ENCODE data around the gene SPRYD3.

SPRYD3 gene

DNA sequence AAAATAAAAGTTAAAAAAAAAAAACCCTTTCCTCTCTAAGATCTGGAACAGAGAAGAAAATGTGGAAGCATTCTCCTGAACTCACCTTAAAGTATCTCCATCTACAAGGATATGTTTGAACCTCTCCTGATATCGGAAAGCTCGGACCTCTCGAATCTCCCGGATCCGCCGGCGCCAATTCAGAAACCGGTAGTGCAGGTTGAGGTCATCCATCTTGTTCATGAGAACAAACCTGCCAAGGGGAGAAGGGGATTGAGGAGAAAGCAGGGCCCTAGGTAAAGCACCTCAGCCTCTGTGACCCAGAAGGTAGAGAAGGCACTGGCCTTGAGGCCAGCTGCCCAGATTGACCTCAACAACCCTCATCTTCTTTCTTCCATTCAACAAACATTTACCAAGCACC, 2.2 kb downstream of the SPRYD3 start:
- no peak for DNase-seq

DNA sequence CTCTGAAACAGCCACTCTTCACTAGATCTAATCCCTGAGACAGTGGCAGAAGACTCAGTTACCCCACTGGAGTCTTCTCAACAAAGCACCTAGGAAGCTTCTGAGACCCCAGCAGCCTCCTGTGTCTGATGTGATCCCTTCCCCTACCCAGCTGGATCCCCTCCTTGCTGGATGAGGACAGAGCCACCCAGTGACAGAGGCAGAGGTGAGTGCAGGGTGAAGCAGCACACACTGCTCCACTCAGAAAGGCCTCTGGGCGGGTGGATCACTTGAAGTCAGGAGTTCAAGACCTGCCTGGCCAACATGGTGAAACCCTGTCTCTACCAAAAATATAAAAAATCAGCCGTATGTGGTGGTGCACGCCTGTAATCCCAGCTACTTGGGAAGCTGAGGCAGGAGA, 2.7 kb downstream of the SPRYD3 start:
- no peak for DNase-seq

DNA sequence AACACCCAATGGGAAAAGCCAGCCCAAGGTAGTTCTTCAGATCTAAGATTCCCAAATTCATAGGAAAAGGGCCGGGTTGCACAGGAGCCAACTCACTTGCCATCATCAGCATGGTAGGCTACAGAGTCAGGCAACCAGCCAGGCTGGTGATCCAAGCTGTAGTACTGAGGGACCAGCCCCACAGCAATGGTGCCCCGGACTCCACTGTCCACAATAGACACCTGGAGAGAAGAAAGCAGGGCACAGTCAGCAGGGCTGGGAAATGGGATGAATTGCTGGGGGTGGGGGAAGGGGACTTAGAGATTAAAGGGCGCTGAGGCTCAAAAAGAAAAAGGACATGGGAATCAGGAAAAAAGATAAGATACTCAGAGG, 4.2 kb downstream of the SPRYD3 start:
- no peak for DNase-seq

DNA sequence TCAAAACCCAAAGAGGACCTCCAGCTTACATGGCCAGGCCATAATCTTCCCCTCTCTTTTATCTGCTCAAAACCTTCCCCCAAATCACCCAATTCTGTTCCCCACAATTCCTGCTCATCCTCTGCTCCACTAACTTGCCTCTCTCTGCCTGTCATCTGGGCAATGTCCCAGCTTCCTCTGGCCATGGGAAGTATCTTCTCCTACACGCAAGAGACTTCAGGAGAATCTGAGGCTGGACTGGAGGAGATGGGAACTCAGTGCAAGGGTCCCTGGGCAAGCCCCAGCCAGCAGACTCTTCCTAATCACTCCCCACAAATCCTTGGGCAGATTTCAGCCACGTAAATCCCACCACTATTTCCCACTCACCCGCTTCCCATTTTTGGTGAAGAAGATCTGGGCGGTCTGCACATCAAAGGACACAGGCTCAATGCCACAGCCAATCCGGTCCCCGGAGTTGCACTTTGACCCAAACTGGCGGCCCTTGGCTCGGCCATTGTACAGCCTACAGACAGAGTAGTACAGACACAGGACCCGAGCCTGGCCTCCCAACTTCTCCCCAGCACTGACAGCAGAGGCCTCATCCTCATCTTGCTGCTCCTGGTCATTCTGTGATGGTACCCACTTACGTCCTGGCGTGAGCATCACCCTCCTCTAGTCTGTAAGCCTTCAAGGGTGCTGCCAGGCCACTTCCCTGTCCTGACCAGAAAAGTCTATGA, 4.7 kb downstream of the SPRYD3 start:
- DNase-seq = no peak

DNA sequence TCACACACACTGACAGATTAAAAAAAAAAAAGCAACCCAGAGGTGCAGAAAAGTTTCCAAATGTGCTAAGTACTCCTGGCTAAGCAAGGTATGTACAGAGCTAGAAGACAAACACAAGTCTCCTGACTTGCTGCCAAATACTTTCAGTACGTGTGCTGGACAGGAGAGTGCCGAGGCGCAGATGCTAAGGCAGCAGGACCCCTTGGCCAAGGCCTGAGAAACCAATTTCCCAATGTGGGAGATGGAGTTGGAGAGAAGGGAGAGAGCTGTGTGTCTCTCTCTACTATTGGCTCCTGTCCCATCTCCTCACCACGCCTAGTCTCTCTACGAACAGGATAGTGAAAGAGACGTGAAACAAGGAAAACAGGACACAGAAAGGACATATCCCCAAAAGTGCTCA, 5.3 kb downstream of the SPRYD3 start:
- no peak for DNase-seq

DNA sequence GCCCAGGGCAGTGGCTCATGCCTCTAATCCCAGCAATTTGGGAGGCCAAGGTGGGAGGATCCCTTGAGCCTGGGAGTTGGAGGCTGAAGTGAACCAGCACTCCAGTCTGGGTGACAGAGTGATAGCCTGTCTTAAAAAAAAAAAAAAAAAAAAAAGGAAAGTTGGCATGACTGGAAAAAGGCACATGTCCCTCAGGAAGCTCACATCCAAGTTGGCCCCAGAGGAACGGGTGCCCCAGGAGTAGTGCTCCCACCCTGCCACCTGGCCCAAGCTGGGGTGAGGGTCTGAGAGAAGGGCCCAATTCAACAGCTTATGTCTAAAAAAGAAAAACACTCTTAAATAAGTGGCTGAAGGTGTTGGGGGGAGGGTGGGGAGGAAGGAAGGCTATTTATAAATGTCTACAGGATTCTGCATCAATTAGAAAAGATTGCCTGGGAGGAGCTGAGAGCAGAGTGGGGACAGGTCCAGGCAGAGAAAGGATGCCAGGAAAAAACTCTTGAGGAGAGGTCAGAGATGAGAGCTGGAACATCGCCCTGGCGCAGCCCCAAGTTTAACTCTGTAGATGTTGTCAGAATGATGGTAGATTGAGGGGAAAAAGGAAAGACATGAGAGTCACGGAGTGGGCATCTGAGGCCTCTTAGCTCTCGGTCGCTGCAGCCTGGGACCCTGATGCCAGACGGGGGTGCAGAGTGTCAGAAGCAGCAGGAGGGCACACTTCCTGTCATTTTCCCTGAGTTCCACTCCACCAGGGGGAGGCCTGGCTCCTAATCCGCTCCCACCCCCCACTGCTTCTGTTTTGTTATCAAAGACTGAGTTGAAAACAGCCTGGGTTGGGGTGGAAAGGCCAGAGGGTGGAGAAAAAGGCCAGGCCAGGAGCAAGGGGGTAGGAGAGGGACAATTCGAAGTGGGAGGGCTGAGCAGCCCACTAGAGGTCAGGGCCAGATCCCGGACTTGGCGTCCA, 7.3 kb downstream of the SPRYD3 start:
- no peak for DNase-seq

DNA sequence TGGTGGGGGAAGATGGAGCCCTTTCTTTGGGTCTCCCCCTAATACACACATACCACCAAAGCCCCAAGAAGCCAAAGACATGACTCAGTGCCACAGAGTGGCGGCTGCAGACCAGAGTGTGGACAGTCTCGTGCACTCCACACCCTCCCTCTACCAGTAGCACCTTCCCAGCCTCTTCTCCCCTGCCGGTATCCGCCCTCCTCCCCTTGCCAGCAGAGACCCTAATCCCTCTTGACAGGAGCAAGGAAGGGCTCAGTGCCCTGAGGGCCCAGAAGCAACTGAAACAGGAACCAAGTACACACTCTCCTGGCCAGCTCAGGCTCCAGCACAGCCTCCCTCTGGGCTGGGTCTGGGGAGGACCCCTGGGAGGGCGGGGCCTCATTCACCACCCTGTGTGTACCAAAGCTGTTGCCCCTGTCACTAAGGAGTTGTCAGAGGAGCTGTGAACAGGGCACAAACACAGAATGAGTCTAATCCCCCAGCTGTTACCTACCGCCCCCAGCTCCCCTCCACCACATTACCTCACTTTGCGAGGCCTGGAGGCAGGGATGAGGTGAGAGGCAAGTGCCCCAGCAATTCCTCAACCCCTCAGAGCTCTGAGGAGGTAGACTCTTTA, 8.2 kb downstream of the SPRYD3 start:
- no peak for DNase-seq

DNA sequence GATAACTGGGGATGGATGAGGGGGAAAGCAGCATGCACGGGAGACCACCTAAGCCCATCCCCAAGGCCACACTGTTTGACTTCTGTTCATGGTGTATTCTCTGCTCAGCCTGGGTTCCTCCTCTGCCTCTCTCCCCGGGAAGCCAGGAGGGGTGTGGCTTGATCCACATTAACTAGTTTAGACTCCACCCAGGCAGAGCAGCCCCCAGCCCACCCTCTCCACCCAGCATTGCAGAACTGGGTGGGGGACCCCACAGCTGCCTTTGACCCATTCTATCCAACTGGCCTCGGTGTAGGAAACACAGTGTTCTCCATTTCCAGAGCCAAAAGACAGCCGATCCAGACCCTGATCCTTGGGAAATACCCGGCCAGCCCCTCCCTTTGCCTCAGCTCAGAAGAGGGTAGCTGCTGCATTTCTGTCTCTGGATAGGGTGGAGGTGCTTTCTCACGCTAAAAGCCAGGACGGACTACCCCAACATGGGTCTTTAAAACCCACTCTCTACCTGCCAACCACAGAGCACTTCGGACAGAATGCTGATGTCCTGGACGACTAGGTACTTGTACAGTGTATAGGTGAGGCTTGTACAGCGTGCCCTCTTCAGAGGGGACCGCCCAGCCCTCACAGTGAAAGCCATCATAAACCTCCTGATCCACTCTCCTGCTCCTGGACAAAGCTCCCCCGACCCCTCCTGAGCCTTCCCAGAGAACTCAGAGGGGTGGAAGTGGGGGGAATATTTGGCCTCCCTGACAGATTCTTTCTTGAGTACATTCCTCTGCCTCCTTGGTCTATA, 9.4 kb downstream of the SPRYD3 start:
- DNase-seq = no peak

DNA sequence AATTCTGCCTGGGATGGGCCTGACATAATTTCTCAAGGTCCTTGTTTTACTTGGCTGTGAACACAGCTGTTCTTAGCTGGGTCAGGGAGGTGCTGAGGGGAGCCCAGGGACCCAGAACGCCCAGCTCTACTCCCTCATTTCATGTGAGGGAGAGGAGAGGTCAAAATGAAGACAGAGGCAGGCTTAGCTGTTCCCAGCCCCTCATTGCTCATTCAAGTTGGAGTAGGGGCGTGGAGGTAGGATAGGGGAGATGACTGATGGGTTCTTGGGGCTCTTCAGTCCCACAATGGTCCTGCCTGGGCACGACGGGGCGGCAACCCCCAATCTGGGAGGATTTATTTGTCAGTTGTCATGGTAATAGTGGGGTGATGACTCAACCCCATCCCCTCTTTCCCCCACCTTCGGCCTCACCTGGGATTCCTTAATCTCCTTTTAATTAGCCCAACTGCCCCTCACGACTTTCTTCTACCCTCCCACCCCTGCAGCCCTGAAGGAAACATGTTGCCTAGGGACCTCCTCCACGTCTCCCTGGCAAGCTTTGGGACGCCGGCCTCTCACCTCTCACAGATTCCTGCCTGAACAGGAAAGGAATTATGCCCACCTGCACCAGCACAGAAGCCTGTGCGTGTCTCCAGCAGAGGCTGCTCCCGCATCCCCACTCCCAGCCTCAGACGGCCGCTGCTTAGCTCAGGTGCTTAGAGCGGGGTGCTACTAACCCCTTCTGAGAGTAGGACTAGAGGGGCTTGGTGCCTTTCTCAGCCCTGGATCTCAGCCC, 10.2 kb downstream of the SPRYD3 start:
- DNase-seq = no peak

DNA sequence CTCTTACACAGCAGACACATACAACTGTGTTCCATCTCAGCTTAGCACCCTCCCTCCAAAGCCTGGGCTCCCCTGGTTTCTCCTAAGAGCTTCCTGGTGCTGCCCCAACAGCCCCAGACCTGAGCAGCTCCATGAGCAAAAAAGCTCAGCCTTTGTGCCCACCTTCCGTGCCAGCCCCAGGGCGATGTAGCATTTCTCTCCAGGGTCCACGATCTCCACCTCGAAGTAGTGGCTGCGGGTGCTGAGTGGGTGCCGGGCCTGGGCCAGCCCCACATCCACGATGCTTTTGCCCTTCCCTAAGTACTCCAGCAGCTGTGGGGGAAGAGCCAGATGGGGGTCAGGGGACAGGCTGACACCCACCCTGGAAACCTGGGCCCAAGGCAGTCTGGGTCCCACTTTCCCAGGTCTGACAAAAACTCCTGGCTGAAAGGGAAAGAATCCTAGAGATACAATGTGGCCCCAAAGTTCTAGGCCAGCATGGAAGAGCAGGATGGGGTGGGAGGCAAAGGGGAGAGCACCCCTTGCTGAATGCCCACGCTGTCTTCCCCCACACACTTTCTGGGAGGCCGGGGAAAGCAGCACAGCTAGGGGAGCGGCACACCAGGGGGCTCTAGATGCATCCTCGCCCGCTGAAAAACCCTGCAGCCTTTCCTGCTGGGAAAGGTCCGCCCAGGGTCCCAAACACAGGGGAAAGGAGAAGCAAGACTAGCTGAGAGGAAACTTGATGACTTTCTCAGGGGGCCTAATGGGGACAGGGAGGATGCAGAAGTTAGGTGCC, 11.0 kb downstream of the SPRYD3 start:
- no peak for DNase-seq

DNA sequence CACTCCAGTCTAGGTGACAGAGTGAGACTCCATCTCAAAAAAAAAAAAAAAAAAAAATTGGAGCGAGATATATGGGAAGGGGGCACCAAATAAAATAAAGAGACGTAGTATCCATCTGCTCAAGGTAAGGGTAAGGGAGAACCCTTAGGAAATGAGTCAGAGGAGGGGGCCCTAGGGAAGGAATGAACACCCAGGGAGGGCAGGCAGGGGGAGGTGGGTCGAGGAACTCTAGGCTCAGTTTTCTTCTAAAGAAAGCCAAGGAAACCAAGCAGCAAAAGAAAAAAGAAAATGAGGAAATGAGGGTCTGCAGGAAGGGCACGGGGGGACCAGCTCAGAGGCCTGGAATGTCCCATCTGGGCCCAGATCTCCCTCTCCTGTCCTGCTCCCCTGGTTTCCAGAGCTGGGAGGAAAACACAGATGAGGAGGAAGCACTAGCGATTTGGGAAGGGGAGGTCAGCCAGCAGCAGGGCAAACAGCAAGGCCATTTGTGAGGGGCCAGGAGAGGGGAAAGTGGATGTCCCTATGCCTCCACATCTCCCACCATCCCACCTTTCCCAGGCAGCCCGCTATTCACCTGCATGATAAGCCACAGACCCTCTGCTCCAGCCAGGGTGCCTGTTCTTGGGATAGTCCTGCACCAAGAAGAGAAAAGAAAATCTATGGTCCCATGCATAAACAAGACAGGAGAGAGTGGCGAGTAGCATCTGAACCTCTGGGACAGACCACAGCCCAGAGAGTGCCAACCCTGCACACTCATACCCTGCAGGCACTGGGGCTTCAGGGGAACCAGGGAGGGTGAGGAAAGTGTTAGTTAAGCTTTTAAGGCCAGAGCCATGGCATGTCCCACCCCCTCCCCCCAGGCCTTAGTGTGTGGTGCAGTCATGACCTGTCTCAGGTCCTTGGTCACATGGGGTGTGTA, 11.9 kb downstream of the SPRYD3 start:
- no peak for DNase-seq

DNA sequence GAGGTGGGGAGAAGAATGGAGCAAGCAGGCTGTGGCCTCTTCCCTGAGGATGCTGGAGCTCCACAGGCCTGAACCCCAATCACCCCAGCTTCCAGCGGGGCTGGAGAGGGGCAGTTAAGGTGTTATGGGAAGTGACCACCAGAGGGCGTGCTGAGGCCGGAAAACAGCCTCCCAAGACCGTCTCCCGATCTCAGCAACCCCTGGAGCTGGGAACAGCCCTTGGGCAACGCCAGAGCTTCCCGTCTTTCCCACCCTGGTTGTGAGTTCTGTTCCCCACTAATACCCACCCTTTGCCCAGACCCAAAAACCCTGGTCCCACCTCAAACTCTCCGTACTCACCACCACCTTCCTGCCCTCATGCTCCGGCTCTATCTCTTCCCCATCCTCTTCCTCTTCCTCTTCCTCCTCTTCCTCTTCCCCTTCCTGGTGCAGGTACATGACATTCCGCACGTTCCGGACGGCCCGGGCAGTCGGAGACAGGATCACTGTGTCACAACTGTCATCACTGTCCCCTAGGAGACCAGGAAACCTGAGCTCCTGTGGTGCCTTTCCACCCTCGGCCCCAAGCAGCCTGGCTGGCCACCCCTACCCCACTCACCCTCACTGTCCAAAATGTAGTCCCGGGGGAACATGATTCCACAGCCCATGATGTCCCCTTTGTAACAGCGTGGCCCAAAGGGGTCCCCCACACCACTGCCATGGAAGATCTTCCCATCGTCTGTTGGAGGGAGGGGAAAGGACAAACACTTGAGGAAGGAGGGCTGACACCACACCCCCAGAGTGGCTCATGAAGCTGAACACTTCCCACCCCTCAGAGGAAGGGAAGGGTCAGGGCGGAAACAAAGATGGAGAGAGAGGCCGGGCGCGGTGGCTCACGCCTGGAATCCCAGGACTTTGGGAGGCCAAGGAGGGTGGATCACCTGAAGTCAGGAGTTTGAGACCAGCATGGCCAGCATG, 12.9 kb downstream of the SPRYD3 start:
- DNase-seq = peak; percentile 79

DNA sequence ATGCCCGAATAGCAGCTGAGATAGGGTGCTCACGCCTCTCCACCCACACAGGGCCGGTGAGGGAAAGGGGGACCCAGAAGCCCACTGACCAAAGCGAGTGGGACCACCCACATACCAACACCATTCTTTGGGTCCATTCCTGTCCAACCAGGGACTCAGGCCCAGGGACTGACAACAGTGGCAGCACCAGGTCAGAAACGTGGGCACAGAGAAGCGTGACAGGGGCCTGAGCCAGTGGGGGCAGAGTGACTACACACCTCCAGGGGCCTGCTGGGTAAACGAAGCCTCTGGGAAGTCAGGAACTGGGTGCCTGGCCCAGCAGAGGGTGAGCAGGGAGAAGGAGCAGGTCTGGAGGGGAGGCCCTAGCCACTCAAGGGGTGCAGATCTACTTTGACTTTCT, 13.7 kb downstream of the SPRYD3 start:
- no peak for DNase-seq

DNA sequence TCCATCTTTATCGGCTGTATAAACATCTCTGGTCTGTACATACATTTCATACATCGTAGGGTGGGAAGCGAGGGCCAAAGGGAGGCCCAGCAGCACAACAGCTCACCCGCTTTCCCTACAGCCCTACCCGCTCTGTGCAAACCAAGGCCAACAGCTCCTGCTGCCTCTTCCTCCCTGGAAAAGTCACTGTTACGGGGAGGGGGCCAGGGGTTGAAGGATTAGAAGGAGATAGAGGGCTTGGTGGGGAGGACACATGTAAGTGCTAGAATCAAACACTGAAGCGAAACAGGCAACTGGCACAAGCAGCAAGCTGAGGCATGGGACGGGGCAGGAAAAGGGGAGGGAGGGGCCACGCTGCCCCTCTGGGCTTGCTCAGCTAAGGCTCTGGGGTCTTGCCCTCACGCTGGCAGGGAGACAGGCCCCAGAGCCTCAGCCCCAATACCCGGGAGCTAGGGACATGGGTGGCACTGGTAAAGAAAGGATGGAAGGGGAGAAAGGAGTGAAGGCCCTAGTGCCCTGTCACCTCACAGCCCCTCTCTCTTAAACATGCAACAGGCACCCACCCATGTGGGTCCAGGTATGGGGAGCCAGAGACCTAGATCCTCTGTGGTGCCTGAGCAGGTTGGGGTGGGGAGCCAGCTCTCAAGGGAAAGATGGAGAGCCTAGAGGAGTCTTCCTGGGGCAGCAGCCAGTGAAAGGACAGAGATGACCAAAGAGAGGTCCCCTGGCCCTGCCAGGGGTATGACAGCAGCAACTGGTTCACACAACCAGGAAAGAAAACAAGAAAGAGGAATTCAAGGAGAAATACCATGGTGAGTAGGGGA, 14.4 kb downstream of the SPRYD3 start:
- DNase-seq = no peak

DNA sequence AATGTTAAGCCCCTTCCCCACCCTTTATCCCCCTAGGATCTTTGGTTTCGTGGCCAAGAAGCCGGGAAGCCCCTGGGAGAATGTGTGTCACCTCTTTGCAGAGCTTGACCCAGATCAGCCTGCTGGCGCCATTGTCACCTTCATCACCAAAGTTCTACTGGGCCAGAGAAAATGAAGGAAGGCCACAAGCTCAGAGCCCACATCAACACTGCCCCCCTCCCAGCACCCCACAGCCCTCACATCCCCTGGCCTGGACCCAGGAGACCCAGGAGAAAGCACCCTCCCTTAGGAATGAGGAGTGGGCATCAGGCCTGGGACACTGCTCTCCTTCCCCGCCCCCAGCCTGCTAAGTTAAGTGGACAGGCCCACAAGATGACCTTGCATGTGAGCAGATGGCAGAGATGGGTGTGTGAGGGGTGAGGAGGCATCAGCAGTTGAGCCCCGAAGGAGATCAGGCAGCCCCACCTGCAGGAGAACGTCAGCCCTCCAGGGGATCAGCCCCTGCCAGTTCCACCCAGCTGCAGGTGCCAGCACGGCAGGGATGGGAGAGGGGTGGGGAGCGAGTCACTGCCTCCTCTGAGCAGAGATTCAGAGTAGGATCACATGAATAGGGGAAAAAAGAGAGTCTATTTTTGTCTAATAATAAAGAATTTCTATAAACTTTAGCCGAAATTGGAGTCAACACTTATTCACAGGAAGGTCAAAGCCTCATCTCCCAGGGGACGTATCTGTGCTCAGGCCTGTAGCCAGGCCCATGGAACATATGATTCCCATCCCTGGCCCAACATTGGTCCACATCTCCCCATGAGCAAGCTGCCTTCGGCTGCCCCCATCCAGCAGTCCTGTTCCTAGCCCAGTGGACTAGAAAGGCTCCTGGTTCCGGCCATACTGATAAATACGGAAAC, 15.2 kb downstream of the SPRYD3 start:
- DNase-seq = peak; percentile 32

DNA sequence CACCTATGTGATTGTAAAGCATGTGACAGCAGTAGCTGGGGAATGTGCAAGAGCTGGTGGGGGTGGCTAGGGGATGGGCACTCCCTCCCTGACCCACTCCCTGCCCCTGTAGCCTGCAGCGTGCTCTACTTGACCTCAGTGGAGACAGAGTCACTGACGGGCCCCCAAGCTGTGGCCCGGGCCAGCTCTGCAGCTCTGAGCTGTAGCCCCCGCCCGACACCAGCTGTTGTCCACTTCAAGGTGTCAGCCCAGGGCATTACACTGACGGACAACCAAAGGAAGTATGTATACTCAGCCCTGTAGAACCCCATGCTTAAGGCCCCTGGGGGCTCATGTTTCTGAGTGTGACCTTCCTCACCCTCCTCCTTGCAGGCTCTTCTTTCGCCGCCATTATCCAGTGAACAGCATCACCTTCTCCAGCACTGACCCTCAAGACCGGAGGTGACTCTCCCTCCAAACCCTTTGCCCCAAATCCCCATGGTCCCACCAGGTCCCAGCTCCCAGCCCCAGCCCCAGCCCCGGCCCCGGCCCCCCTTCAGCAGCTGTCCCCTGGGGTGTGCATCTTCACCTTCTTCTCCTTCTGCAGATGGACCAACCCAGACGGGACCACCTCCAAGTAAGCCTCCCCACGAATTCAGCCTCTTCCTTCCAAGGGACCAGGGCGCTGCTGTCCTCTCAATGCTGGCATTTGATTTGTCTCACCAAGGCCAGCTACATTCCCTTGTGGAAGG, 16.0 kb downstream of the SPRYD3 start:
- no peak for DNase-seq
